A673 (cell line): ENCODE measurements around the gene WLS. TPM values are rescaled to one million over a fixed set of nuclear protein-coding genes. Genes with fewer than 3 reads are reported as not detected.

ENCODE experiments used
- BruUV-seq: library from RNA; stranded (reverse); fragments of 400-500 nt; replicated peaks from 2 replicates; lab custom pipeline; 2021; lab: Mats Ljungman, UMichigan
- CTCF ChIA-PET: fragments of 300-600 bp; sonication (Branson Sonifier 250); formaldehyde crosslinking; loops from one replicate; lab custom pipeline; 2022; ENCODE audit warnings: antibody characterized with exemption; lab: Charles Lee
- POLR2A ChIA-PET: fragments of 300-600 bp; sonication (Branson Sonifier 250); formaldehyde crosslinking; loops from one replicate; lab custom pipeline; 2022; ENCODE audit warnings: antibody characterized with exemption; ENCODE audit not compliant: low non-redundant PET; lab: Charles Lee
- DNase-seq: peaks from one replicate; pipeline ENCODE4 v3.0.0-alpha.2; 2015; ENCODE audit warnings: low spot score
- H3K27ac ChIP-seq: fragments of 200-600 bp; sonication (generic); 2 replicates; pipeline ENCODE4 v1.5.1; 2016; ENCODE audit warnings: mixed run types, low read depth, mild to moderate bottlenecking, mixed read lengths, antibody characterized with exemption, low read length; ENCODE audit not compliant: poor library complexity, severe bottlenecking
- H3K27me3 ChIP-seq: fragments of 200-600 bp; sonication (generic); replicated peaks from 2 replicates; pipeline ENCODE4 v1.6.1; 2017; ENCODE audit warnings: mixed run types, low read depth, mild to moderate bottlenecking, mixed read lengths, antibody characterized with exemption, low read length; ENCODE audit not compliant: insufficient read depth, poor library complexity
- H3K36me3 ChIP-seq: fragments of 200-600 bp; sonication (generic); 2 replicates; pipeline ENCODE4 v1.6.1; 2016; ENCODE audit warnings: mixed run types, mild to moderate bottlenecking, mixed read lengths, antibody characterized with exemption, low read length; ENCODE audit not compliant: insufficient read depth, poor library complexity, severe bottlenecking
- H3K4me1 ChIP-seq: fragments of 200-600 bp; sonication (generic); 2 replicates; pipeline ENCODE4 v1.6.1; 2017; ENCODE audit warnings: mixed run types, mild to moderate bottlenecking, mixed read lengths, antibody characterized with exemption, low read length; ENCODE audit not compliant: insufficient read depth, poor library complexity, severe bottlenecking
- H3K4me3 ChIP-seq: fragments of 200-600 bp; sonication (generic); 2 replicates; pipeline ENCODE4 v1.5.1; 2016; ENCODE audit warnings: low read depth, mixed run types, mild to moderate bottlenecking, mixed read lengths, low read length; ENCODE audit not compliant: poor library complexity, severe bottlenecking
- H3K9me3 ChIP-seq: fragments of 200-600 bp; sonication (generic); 2 replicates; pipeline ENCODE4 v1.6.1; 2016; ENCODE audit warnings: mixed run types, low read depth, mild to moderate bottlenecking, mixed read lengths, antibody characterized with exemption, low read length; ENCODE audit not compliant: poor library complexity, severe bottlenecking
- CTCF ChIP-seq: fragments of 300-800, 200-600 bp; sonication (generic); conservative IDR thresholded peaks from 2 replicates; pipeline ENCODE4 v1.5.1; 2017; ENCODE audit warnings: low read depth, mild to moderate bottlenecking, antibody characterized with exemption, low read length, moderate library complexity, mixed read lengths
- EZH2 ChIP-seq: fragments of 200-600 bp; sonication (generic); IDR thresholded peaks from 2 replicates; pipeline ENCODE4 v1.6.1; 2017; ENCODE audit warnings: borderline replicate concordance, low read depth, mild to moderate bottlenecking, mixed read lengths, antibody characterized with exemption, low read length; ENCODE audit not compliant: poor library complexity, severe bottlenecking
- intact Hi-C: fragments of 100-400 bp; cut with micrococcal nuclease; formaldehyde crosslinking; loops from one replicate; pipeline ENCODE4 v1.10.0; 2022; ENCODE audit not compliant: unreplicated experiment
- total RNA-seq: library from RNA; stranded (reverse); gene quantifications from 2 replicates; pipeline ENCODE4 v1.2.3, GENCODE V29; 2021

The WLS gene
- total RNA-seq, 1 experiment from 2014 or later: 144 TPM

- POLR2A ChIA-PET: no interaction called here
- Histone ChIP-seq H3K4me3 (no peak overlapping the region), H3K36me3 (peaks cover 23% of the 10 kb centered on the region), H3K27me3 (no peaks in the 10 kb centered on the region), H3K9me3 (no peaks in the 10 kb centered on the region), H3K27ac (no peak overlapping the region), H3K4me1 (no peaks in the 10 kb centered on the region)
- CTCF ChIA-PET: interaction anchor here (1.8 kb wide), 1 partner anchor 8 kb away, joined by 4 read pairs; no protein-coding TSS in a partner anchor
- no peak for TF ChIP-seq CTCF
- TF ChIP-seq EZH2: no peak
- intact Hi-C loops: no loop called here
- no TSS peak for BruUV-seq
- peak; percentile 12 for DNase-seq
These were observed 104.2 kb downstream of the WLS start for GRCh38 chr1:68128157-68128556.

GRCh38 chr1:68121536-68121935 is 110.8 kb downstream of the WLS start:
- Histone ChIP-seq H3K27ac (no peak overlapping the region), H3K9me3 (no peaks in the 10 kb centered on the region), H3K4me1 (peaks cover 3% of the 10 kb centered on the region), H3K36me3 (peaks cover 20% of the 10 kb centered on the region), H3K27me3 (no peaks in the 10 kb centered on the region), H3K4me3 (no peak overlapping the region)
- intact Hi-C loops: loop anchor here (2.0 kb wide), 1 partner anchor 111 kb away; the partner anchor contains the start of gene WLS
- CTCF ChIA-PET: interaction anchor here (1.3 to 2.4 kb wide), 2 partner anchors 221 to 322 kb away, joined by 4 to 28 read pairs; no protein-coding TSS in a partner anchor
- no peak for TF ChIP-seq CTCF
- no peak for TF ChIP-seq EZH2
- DNase-seq: no peak
- POLR2A ChIA-PET: no interaction called here
- no TSS peak for BruUV-seq

- Histone ChIP-seq H3K27ac (no peak overlapping the region), H3K4me3 (no peak overlapping the region), H3K36me3 (peaks cover 7% of the 10 kb centered on the region), H3K9me3 (no peaks in the 10 kb centered on the region), H3K27me3 (no peaks in the 10 kb centered on the region), H3K4me1 (peaks cover 3% of the 10 kb centered on the region)
- intact Hi-C loops: loop anchor here (1.0 to 2.0 kb wide), 2 partner anchors 113 to 222 kb away; partner anchors contain the start of gene WLS
- peak; percentile 75 for DNase-seq
- no peak for TF ChIP-seq EZH2
- peak; percentile 78 for TF ChIP-seq CTCF
- no TSS peak for BruUV-seq
- POLR2A ChIA-PET: no interaction called here
- CTCF ChIA-PET: interaction anchor here (0.6 to 2.4 kb wide), 20 partner anchors 9 to 1617 kb away, joined by 3 to 37 read pairs (median 4); partner anchors contain the start of gene WLS
These were observed 112.1 kb downstream of the WLS start for GRCh38 chr1:68120136-68120791.
